Measurements from ENCODE around the gene SLC2A13.
A peak's percentile ranks its signal among the peaks of the same experiment; 100 is the strongest.
"Not testable (repeated sequence)": the region's sequence is repeated elsewhere in the genome, so short reads cannot be mapped to it uniquely, and the experiment has no call there.

The SLC2A13 gene

GRCh38 chr12:40104461-40105264 lies 1.2 kb downstream of the SLC2A13 start:
- DNase-seq = peak; percentile 4

- no peak for DNase-seq
Observed at GRCh38 chr12:40103043-40103442, 2.8 kb downstream of the SLC2A13 start.

GRCh38 chr12:40101747-40102146 lies 4.1 kb downstream of the SLC2A13 start:
- no peak for DNase-seq

DNA sequence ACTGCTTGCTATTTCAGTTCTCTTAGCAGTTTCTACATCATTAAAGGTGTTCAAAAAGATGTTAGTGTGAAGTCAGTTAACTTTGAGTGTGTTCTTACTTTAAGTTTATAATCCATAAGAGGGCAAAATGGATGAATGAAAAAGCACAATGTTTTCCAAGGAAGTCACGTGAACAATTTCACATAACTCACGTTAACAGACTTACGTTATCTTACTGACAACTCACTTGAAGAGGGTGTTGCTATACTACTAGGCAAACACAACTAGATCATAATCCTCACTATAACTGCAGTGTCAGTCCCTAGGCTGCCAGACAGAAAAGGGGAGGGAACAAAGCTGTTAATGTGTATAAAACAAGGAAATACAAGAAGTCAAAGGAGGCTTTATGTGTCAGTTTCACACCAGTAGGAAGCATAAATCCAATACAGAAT lies 6.4 kb downstream of the SLC2A13 start:
- no peak for DNase-seq

DNA sequence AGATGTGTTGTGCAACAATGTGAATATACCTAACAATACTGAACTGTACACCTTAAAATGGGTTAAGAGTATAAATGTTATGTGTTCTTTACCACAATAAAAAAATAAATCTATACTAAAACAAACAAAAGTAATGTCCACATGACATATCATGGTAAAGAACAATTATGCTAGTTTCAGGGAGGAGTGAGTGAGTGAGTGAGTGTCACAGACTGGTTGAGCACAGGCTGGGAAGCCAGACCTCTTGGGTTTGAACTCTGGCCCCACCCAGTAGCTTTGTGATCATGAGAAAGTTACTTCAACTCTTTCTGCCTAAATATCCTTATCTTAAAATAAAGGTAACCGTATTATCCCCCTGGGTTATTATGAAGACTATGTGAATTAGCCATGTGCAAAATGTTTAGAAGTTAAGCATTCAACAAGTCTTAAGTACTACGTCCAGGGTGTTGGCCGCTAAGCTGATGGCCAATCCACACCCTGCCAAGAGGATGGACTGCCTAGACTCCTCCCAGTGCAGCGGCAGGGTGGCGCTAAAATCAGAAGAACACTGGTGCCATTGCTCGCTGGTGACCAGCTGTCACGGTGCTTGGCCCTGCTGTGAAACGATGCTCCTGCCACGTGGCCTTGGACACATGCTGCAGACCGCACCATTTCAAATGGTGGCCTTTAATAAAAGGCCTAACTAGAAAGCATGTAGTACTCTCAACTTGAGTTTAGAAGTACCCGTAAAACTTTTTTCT lies 7.3 kb downstream of the SLC2A13 start:
- no peak for DNase-seq

DNA sequence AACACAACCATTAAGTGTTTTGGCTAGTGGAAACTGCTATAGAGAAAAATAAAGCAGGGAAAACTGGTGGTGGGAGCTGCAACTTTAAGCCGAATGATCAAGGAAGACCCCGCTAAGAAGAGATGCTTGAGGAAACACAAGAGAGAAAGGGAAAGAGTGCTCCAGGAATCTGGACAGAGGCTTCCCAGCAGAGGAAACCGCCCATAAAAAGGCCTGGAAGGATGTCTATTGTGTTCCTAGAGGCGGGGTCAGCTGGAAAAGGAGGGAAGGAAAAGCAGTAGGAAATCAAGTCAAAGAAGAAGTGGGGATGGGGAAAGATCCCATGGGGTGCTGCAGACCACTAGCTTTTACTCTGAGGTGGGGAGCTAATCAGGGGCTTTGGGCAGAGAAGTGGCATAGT lies 12.4 kb downstream of the SLC2A13 start:
- no peak for DNase-seq

GRCh38 chr12:40086471-40086870 lies 19.4 kb downstream of the SLC2A13 start:
- DNase-seq = no peak

GRCh38 chr12:40078266-40078665 lies 27.6 kb downstream of the SLC2A13 start:
- no peak for DNase-seq

DNA sequence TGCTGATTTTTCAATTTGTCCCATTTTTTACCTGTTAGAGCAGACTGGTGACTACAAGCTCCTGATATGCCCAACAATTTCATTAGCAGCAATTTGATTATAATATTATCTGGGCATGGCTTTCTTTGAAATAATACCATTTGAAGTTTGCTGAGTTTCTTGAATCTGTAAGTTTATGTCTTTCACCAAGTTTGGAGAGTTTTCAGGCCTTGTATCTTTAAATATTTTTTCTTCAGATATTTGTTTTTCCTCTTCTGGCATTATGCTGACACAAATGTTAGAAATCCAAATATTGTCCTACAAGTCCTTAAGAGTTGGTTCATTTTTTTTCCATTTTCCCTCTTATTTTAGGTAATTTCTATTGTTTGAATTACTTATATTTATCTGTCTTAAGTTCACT lies 30.4 kb downstream of the SLC2A13 start:
- no peak for DNase-seq

- no peak for DNase-seq
Observed at GRCh38 chr12:40068416-40068815, 37.5 kb downstream of the SLC2A13 start.

- no peak for DNase-seq
Observed at GRCh38 chr12:40065636-40066035, 40.2 kb downstream of the SLC2A13 start.

DNA sequence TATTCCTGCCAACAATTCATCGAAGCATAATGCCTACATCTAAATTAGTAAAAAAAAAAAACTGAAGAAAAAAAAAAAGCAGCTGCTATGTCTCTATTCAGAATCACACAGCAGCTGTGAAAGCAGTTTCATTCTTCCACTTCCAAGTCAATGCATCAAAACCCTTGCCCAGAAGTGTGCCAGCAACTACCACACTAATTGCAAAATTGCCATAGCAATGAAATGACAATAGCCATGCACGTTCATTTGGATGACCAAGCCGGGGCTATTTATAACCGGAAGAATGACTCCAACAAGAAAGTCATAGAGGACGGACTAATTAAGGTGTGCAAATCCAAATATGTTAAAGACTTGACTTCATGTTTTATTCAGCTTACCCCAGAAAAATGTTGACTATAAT lies 42.5 kb downstream of the SLC2A13 start:
- DNase-seq = peak; percentile 88

DNA sequence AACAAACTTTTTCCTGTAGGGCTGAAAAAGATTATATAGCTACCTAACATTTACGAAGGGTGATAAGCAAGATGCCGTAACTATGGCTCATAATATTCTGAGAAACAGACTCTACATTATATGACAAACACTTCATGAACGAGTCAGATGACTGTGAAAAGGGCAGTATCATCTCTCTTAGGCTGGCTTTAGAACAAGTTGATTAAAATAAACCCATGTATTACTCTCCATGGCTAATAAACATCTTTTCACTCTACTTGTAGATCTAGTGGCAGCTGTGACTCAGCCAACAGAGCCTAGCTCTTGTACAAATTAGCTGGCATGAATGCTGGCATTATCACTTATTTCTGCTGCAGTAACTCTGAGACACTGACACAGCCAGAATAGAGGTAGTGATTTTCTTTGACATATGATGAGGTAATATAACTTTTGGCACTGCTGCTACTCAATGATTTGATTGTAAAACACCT lies 47.1 kb downstream of the SLC2A13 start:
- no peak for DNase-seq

- no peak for DNase-seq
Observed at GRCh38 chr12:40056373-40056772, 49.5 kb downstream of the SLC2A13 start.

DNA sequence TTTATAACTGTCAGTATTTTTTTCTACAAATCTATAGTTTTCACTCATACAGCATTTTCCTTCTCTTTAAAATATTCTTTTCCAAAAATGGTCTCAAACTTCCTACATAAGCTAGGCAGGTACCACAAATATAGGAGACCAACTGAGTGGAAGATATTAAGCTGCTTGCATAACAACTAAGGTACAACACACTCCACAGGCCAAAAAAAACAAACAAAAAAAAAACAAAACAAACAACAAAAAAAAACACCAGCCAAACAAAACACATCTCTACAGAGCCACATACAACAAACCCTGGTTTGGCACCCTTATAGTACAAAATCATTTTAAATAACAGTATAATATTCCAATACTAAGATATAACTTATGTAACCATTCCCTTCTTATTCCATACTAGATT lies 50.1 kb downstream of the SLC2A13 start:
- DNase-seq = no peak

GRCh38 chr12:40055228-40055579 lies 50.7 kb downstream of the SLC2A13 start:
- DNase-seq = no peak

- DNase-seq = no peak
Observed at GRCh38 chr12:40054555-40055227, 51.2 kb downstream of the SLC2A13 start.

GRCh38 chr12:40049268-40049667 lies 56.6 kb downstream of the SLC2A13 start:
- DNase-seq = no peak

GRCh38 chr12:40047002-40047401 lies 58.9 kb downstream of the SLC2A13 start:
- not testable (repeated sequence) for DNase-seq

GRCh38 chr12:40045656-40046055 lies 60.2 kb downstream of the SLC2A13 start:
- no peak for DNase-seq

- no peak for DNase-seq
Observed at GRCh38 chr12:40044396-40044795, 61.5 kb downstream of the SLC2A13 start.

DNA sequence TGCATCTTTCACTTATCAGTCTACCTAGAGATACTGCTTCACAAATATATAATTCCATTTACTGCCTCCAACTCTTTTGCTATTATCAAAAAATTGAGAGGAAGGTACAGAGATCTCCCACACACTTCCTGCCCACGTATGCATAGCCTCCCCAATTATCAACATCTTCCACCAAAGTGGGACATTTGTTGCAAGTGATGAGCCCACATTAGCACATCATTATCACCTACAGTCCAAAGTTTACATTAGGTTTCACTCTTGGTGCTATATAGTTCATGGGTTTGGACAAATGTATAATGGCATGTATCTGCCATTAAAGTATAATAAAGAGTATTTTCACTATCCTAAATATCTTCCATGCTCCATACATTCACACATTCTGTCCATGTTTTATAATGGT lies 66.3 kb downstream of the SLC2A13 start:
- DNase-seq = no peak

GRCh38 chr12:40038619-40039018 lies 67.3 kb downstream of the SLC2A13 start:
- DNase-seq = no peak

DNA sequence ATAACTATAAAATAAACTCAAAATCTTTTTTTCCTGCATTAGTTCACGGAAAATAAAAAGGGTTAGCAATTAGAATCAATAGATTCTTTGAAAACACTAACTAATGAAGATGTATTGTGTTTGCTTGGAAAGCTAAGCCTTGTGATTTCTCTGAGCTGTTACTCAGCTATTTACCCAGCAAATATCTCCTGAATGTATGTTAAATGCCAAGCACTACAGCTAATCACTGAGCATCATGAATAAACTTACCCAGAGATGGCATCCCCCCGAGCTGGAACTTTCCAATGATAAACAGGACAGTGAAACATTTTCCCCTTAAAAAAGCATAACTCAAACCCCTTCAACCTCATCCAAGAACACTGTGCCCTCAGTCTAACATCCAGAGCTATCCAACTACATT lies 71.2 kb downstream of the SLC2A13 start:
- DNase-seq = no peak

All from NCI-H1105 (cell line).